Upper lobe of left lung (tissue), 6 donors: ENCODE results near the gene ACSL5. TPM values are rescaled to one million over a fixed set of nuclear protein-coding genes. Genes with fewer than 3 reads are reported as not detected.

Experiments
- ATAC-seq, 2 donors: fragments of 200-7000 bp; cut with Tn5 transposase; one replicate each; pipeline ENCODE4 v1.9.1; 2022; ENCODE audit warnings: mild to moderate bottlenecking in 2 of 2, moderate library complexity in 2 of 2; ENCODE audit not compliant: low FRiP score in 2 of 2
- DNase-seq, 2 donors: peaks; one replicate each; pipeline ENCODE4 v3.0.0-alpha.2; 2019 to 2020
- H3K27ac ChIP-seq, 4 donors: fragments of 200-600 bp; sonication (generic); one replicate each; pipeline ENCODE4 v1.5.1; 2016 to 2019
- H3K27me3 ChIP-seq, 4 donors: fragments of 200-600 bp; sonication (generic); one replicate each; pipeline ENCODE4 v1.5.1; 2017 to 2019
- H3K36me3 ChIP-seq, 4 donors: fragments of 200-600 bp; sonication (generic); one replicate each; pipeline ENCODE4 v1.5.1; 2016 to 2019
- H3K4me1 ChIP-seq, 4 donors: fragments of 200-600 bp; sonication (generic); one replicate each; pipeline ENCODE4 v1.5.1; 2018 to 2019
- H3K4me3 ChIP-seq, 4 donors: fragments of 200-600 bp; sonication (generic); one replicate each; pipeline ENCODE4 v1.5.1; 2017 to 2019; ENCODE audit warnings: mild to moderate bottlenecking in 2 of 4, moderate library complexity in 1 of 4
- H3K9me3 ChIP-seq, 4 donors: fragments of 200-600 bp; sonication (generic); one replicate each; pipeline ENCODE4 v1.5.1; 2018 to 2019
- CTCF ChIP-seq, 6 experiments: fragments of 450-650 bp in 4 of 6; fragments of 200-600 bp in 2 of 6; sonication (generic) in 2 of 6; IDR thresholded peaks; one replicate each; pipeline ENCODE4 v1.5.1; 2016 to 2019; ENCODE audit warnings: antibody characterized with exemption in 6 of 6
- EP300 ChIP-seq, 4 donors: sonication (generic); formaldehyde crosslinking; IDR thresholded peaks; one replicate each; pipeline ENCODE4 v1.5.1; 2017; ENCODE audit warnings: antibody characterized with exemption in 4 of 4, control low read depth in 2 of 4
- POLR2A ChIP-seq, 4 donors: fragments of 450-650 bp; IDR thresholded peaks; one replicate each; pipeline ENCODE4 v1.5.1; 2016 to 2017; ENCODE audit warnings: antibody characterized with exemption in 4 of 4, mild to moderate bottlenecking in 2 of 4
- POLR2AphosphoS5 ChIP-seq, 2 donors: sonication (generic); formaldehyde crosslinking; IDR thresholded peaks; one replicate each; pipeline ENCODE4 v1.5.1; 2017; ENCODE audit warnings: antibody characterized with exemption in 2 of 2
- WGBS, 2 donors: methylation state at CpG; one replicate each; pipeline ENCODE4 v1.1.5; 2017 to 2018; 5-methylcytosine and 5-hydroxymethylcytosine counted together
- total RNA-seq, 6 donors: library from RNA; depleted of rRNA in 4 of 6; stranded (reverse); fragments of >200 nt in 4 of 6; gene quantifications; one replicate each; pipeline versions ENCODE4 v1.1.0 to v1.2.1, GENCODE V29; 2016 to 2021
- donor health status: DM: no; HTN: no; CAD: no; lungs with moderate emphysema.
- donor health status: DM: no; HTN: yes; CAD: no; lungs with severe emphysema.

ACSL5 gene
- total RNA-seq, 6 donors from 2014 or later = 33.2 to 73.0 (median 62.0) TPM

GRCh38 chr10:112379635-112380296, 5.8 kb downstream of the ACSL5 start:
- TF ChIP-seq CTCF (IDR thresholded peaks at IDR 0.05) (no peak), EP300 (IDR thresholded peaks at IDR 0.05) (no peak), POLR2AphosphoS5 (IDR thresholded peaks at IDR 0.05) (no peak), POLR2A (IDR thresholded peaks at IDR 0.05) (no peak)
- DNase-seq (no peak), ATAC-seq (no peak)
- Histone ChIP-seq H3K9me3 (no peaks in the 10 kb centered on the region), H3K4me3 (no peak overlapping the region), H3K36me3 (peaks cover 0 to 6% (median 2%) of the 10 kb centered on the region in 4 donors), H3K4me1 (peaks cover 24 to 61% (median 33%) of the 10 kb centered on the region in 4 donors), H3K27ac (peak overlapping the region in 1 of 4 donors; percentile 38), H3K27me3 (no peaks in the 10 kb centered on the region)
- 79 to 87% methylated on average over 7 to 8 of the region's 8 CpGs for WGBS, 2 donors

- TF ChIP-seq CTCF (IDR thresholded peaks at IDR 0.05) = no peak
- TF ChIP-seq POLR2AphosphoS5 (IDR thresholded peaks at IDR 0.05) = no peak
- no peak for TF ChIP-seq POLR2A (IDR thresholded peaks at IDR 0.05)
- no peak for TF ChIP-seq EP300 (IDR thresholded peaks at IDR 0.05)
- Histone ChIP-seq H3K4me1 (peaks cover 3 to 33% (median 15%) of the 10 kb centered on the region in 4 donors), H3K27ac (peak overlapping the region in 2 of 4 donors; percentile 4 to 9), H3K4me3 (no peak overlapping the region), H3K36me3 (peaks cover 0 to 6% (median 2%) of the 10 kb centered on the region in 4 donors), H3K9me3 (no peaks in the 10 kb centered on the region), H3K27me3 (no peaks in the 10 kb centered on the region)
- no peak for ATAC-seq
- WGBS, 2 donors = 70 to 80% methylated on average over 9 of the region's 9 CpGs
- no peak for DNase-seq
These were observed 8.8 kb downstream of the ACSL5 start for GRCh38 chr10:112382515-112383235.

- Histone ChIP-seq H3K4me1 (peaks cover 0 to 26% (median 12%) of the 10 kb centered on the region in 4 donors), H3K27ac (peak overlapping the region in 2 of 4 donors; percentile 4 to 9), H3K36me3 (peaks cover 0 to 6% (median 2%) of the 10 kb centered on the region in 4 donors), H3K4me3 (no peak overlapping the region), H3K9me3 (no peaks in the 10 kb centered on the region), H3K27me3 (no peaks in the 10 kb centered on the region)
- DNase-seq (peak in 1 of 2 donors; percentile 58), ATAC-seq (peak in 1 of 2 donors; percentile 61)
- TF ChIP-seq POLR2A (IDR thresholded peaks at IDR 0.05) = no peak
- TF ChIP-seq POLR2AphosphoS5 (IDR thresholded peaks at IDR 0.05) = peak in 1 of 2 donors; percentile 18
- no peak for TF ChIP-seq CTCF (IDR thresholded peaks at IDR 0.05)
- no peak for TF ChIP-seq EP300 (IDR thresholded peaks at IDR 0.05)
- WGBS, 2 donors = 39 to 44% methylated on average over 3 of the region's 3 CpGs
These were observed 9.4 kb downstream of the ACSL5 start for GRCh38 chr10:112383325-112383724.

GRCh38 chr10:112384141-112384540, 10.2 kb downstream of the ACSL5 start:
- Histone ChIP-seq H3K4me3 (no peak overlapping the region), H3K27ac (peak overlapping the region in 1 of 4 donors; percentile 9), H3K9me3 (no peaks in the 10 kb centered on the region), H3K4me1 (peaks cover 4 to 28% (median 14%) of the 10 kb centered on the region in 4 donors), H3K36me3 (peaks cover 0 to 6% (median 2%) of the 10 kb centered on the region in 4 donors), H3K27me3 (no peaks in the 10 kb centered on the region)
- no peak for TF ChIP-seq CTCF (IDR thresholded peaks at IDR 0.05)
- TF ChIP-seq POLR2A (IDR thresholded peaks at IDR 0.05) = no peak
- TF ChIP-seq POLR2AphosphoS5 (IDR thresholded peaks at IDR 0.05) = no peak
- no peak for TF ChIP-seq EP300 (IDR thresholded peaks at IDR 0.05)
- no peak for ATAC-seq
- WGBS, 2 donors = 80 to 94% methylated on average over 2 of the region's 2 CpGs
- no peak for DNase-seq
